GM12892 (cell line): ENCODE measurements around the gene CA12.

ENCODE experiments used
- POLR2A ChIP-seq: IDR thresholded peaks from 2 replicates; pipeline ENCODE4 v1.6.1; 2011; ENCODE audit warnings: low read depth, low read length, control low read depth
- TAF1 ChIP-seq: IDR thresholded peaks from 2 replicates; pipeline ENCODE4 v1.6.1; 2011; ENCODE audit warnings: low read depth, mild to moderate bottlenecking, control low read depth, low read length, borderline replicate concordance

DNA sequence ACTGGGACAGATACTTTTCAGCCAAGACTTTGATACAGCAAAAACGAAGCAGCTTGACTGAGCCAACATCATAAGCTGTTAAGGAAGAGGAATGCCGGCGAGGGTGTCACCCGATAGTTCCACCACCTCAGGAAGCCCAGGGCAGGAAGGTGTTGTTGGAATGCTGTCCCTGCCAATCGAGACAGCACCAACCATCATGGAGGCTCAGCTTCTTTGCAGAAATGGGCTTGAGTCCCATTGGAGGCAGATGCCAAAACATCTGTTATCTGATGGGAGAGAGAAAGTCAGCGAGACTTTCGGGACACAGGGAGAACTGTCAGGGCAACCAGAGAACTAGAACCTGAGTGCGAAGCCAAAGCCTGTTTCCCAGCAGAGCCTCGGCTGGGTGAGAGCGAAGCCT, 50.7 kb downstream of the CA12 start:
- no peak for TF ChIP-seq POLR2A
- TF ChIP-seq TAF1, result no peak
